CD4-positive, alpha-beta T cell (primary cell): Measurements from ENCODE around the gene GPR101. TPM values are rescaled to one million over a fixed set of nuclear protein-coding genes. Genes with fewer than 3 reads are reported as not detected.

ENCODE experiments used
- ATAC-seq: fragments of 200-7000 bp; cut with Tn5 transposase; one replicate; pipeline ENCODE4 v1.10.0; 2022; ENCODE audit warnings: mild to moderate bottlenecking; ENCODE audit not compliant: poor library complexity
- CTCF ChIA-PET: fragments of 350-600 bp; sonication (Branson Sonifier 250); formaldehyde crosslinking; loops from one replicate; lab custom pipeline; 2021; ENCODE audit warnings: antibody characterized with exemption, inconsistent platforms; lab: Charles Lee
- POLR2A ChIA-PET: fragments of 350-600 bp; sonication (Branson Sonifier 250); formaldehyde crosslinking; loops from one replicate; lab custom pipeline; 2021; ENCODE audit warnings: antibody characterized with exemption, inconsistent platforms; lab: Charles Lee
- DNase-seq, 14 experiments: peaks; one replicate each; pipeline ENCODE4 v3.0.0-alpha.2; 2013 to 2020; ENCODE audit warnings: mixed read lengths in 2 of 14
- H3K27ac ChIP-seq, 2 donors: one replicate each; pipeline versions ENCODE4 v1.5.1 to v1.7.0; 2013; ENCODE audit warnings: low read length in 2 of 2, low read depth in 1 of 2, mild to moderate bottlenecking in 1 of 2
- H3K27me3 ChIP-seq, 2 experiments: 1 replicate in 1 of 2; 2 replicates in 1 of 2; pipeline versions ENCODE4 v1.6.1 to v1.7.0; 2013; ENCODE audit warnings: low read length in 2 of 2, control low read depth in 1 of 2, mild to moderate bottlenecking in 1 of 2, moderate library complexity in 1 of 2; ENCODE audit not compliant: insufficient read depth in 2 of 2, control insufficient read depth in 1 of 2
- H3K36me3 ChIP-seq: one replicate; pipeline ENCODE4 v1.6.1; 2013; ENCODE audit warnings: low read length, control low read depth; ENCODE audit not compliant: insufficient read depth
- H3K4me1 ChIP-seq: one replicate; pipeline ENCODE4 v1.6.1; 2013; ENCODE audit warnings: low read length, control low read depth; ENCODE audit not compliant: insufficient read depth
- H3K4me3 ChIP-seq: one replicate; pipeline ENCODE4 v1.5.1; 2013; ENCODE audit warnings: mild to moderate bottlenecking, low read length, moderate library complexity
- H3K9me3 ChIP-seq, 2 experiments: 1 replicate in 1 of 2; 2 replicates in 1 of 2; pipeline versions ENCODE4 v1.6.1 to v1.7.0; 2013; ENCODE audit warnings: low read length in 2 of 2, mild to moderate bottlenecking in 2 of 2, control low read depth in 1 of 2, moderate library complexity in 1 of 2; ENCODE audit not compliant: control insufficient read depth in 1 of 2, insufficient read depth in 1 of 2
- H3K27ac Mint-ChIP-seq: one replicate; pipeline ENCODE4 v1.8.0; 2020; ENCODE audit warnings: mixed read lengths
- H3K27me3 Mint-ChIP-seq: one replicate; pipeline ENCODE4 v1.8.0; 2021; ENCODE audit warnings: mixed read lengths
- H3K36me3 Mint-ChIP-seq: one replicate; pipeline ENCODE4 v1.8.0; 2021; ENCODE audit warnings: low read depth, mixed read lengths
- H3K4me1 Mint-ChIP-seq: one replicate; pipeline ENCODE4 v1.8.0; 2021; ENCODE audit warnings: low read depth, mixed read lengths
- H3K4me3 Mint-ChIP-seq: one replicate; pipeline ENCODE4 v1.8.0; 2020; ENCODE audit warnings: mild to moderate bottlenecking, mixed read lengths
- H3K9me3 Mint-ChIP-seq: one replicate; pipeline ENCODE4 v1.8.0; 2020; ENCODE audit warnings: mixed read lengths
- intact Hi-C, 2 experiments: fragments of 100-400 bp; cut with DNase I in 1 of 2; cut with micrococcal nuclease in 1 of 2; formaldehyde crosslinking; loops; one replicate each; pipeline versions ENCODE4 v1.15.1 to v1.9.0; 2023 to 2025; cut with DNase I, micrococcal nuclease
- total RNA-seq, 174 experiments: library from RNA in 2 of 174; stranded (reverse) in 2 of 174; gene quantifications; one replicate each; pipeline ENCODE4 v1.2.3 and lab custom pipeline; 2021 to 2026
- TF ChIP-seq, protein P1 (sequence below): fragments of 200-600 bp; IDR thresholded peaks from one replicate; pipeline ENCODE4 v1.8.0; 2022; ENCODE audit warnings: antibody characterized with exemption, mild to moderate bottlenecking

The GPR101 gene
- total RNA-seq, 2 experiments from 2014 or later = 0.17 to 0.22 TPM

DNA sequence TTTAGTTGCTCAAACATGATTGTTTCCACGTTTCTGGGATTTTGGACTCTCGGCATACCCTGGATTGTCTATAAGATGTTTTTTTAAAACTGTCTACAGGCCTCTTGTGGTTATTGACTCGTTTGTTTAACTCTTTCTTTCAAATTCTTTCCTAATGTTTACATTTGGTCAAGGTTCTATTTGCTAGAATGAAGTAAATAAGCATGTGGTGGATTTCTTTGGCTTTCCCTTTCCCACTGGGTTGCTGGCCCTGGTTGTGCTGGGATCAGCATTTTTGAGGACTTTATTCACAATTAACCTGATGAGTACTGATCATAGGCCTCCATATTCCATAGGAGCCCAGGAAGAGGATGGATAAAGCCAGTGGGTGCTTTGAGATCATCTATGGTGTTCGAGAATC is 11.1 kb upstream of the GPR101 start:
- Histone ChIP-seq H3K4me1 (no peaks in the 10 kb centered on the region), H3K9me3 (no peaks in the 10 kb centered on the region), H3K27me3 (peaks cover 0 to 3% of the 10 kb centered on the region in 2 experiments), H3K4me3 (no peak overlapping the region), H3K27ac (no peak overlapping the region), H3K36me3 (no peaks in the 10 kb centered on the region)
- TF ChIP-seq, protein P1, sequence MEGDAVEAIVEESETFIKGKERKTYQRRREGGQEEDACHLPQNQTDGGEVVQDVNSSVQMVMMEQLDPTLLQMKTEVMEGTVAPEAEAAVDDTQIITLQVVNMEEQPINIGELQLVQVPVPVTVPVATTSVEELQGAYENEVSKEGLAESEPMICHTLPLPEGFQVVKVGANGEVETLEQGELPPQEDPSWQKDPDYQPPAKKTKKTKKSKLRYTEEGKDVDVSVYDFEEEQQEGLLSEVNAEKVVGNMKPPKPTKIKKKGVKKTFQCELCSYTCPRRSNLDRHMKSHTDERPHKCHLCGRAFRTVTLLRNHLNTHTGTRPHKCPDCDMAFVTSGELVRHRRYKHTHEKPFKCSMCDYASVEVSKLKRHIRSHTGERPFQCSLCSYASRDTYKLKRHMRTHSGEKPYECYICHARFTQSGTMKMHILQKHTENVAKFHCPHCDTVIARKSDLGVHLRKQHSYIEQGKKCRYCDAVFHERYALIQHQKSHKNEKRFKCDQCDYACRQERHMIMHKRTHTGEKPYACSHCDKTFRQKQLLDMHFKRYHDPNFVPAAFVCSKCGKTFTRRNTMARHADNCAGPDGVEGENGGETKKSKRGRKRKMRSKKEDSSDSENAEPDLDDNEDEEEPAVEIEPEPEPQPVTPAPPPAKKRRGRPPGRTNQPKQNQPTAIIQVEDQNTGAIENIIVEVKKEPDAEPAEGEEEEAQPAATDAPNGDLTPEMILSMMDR = no peak
- no peaks in the 10 kb centered on the region for H3K36me3 Mint-ChIP-seq
- no peak for DNase-seq
- no peak overlapping the region for H3K27ac Mint-ChIP-seq
- CTCF ChIA-PET = no interaction called here
- H3K4me1 Mint-ChIP-seq = no peaks in the 10 kb centered on the region
- no peak for ATAC-seq
- no peaks in the 10 kb centered on the region for H3K9me3 Mint-ChIP-seq
- H3K4me3 Mint-ChIP-seq = no peak overlapping the region
- intact Hi-C loops = no loop called here
- POLR2A ChIA-PET = no interaction called here
- H3K27me3 Mint-ChIP-seq = peaks cover 9% of the 10 kb centered on the region

DNA sequence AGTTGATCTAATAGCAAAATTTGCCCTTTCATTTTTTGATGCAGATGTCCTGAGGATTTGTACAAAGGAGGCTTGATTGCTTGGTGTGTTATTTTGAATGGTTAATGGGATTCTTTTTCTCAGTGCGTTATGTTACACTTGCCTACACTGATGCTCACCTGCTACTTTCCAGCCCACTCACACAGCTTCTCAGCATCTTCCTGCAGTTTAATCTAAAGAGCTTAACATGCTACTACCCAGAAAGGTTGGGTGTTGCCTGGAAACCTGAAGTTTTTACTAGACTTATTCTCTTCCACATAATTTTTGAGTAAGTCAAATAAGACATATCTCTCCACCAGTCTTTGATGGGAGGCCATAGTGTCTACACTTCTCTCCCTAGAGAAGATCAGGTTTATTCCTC is 9.9 kb upstream of the GPR101 start:
- no peaks in the 10 kb centered on the region for H3K4me1 Mint-ChIP-seq
- peaks cover 0 to 3% of the 10 kb centered on the region in 2 experiments for H3K27me3 ChIP-seq
- no peaks in the 10 kb centered on the region for H3K4me1 ChIP-seq
- H3K4me3 Mint-ChIP-seq = no peak overlapping the region
- no peak overlapping the region for H3K27ac Mint-ChIP-seq
- ChIA-PET CTCF (interaction anchor here (2.3 kb wide), 1 partner anchor 8 kb away, joined by 7 read pairs; no protein-coding TSS in a partner anchor), POLR2A (no interaction called here)
- H3K4me3 ChIP-seq = no peak overlapping the region
- H3K9me3 Mint-ChIP-seq = no peaks in the 10 kb centered on the region
- H3K9me3 ChIP-seq = no peaks in the 10 kb centered on the region
- H3K36me3 Mint-ChIP-seq = no peaks in the 10 kb centered on the region
- ATAC-seq = no peak
- intact Hi-C loops = no loop called here
- peaks cover 9% of the 10 kb centered on the region for H3K27me3 Mint-ChIP-seq
- no peak for DNase-seq
- TF ChIP-seq, protein P1 = no peak
- no peaks in the 10 kb centered on the region for H3K36me3 ChIP-seq
- no peak overlapping the region for H3K27ac ChIP-seq

- DNase-seq (no peak), ATAC-seq (no peak)
- intact Hi-C loops = no loop called here
- H3K27me3 Mint-ChIP-seq = peaks cover 19% of the 10 kb centered on the region
- H3K4me3 Mint-ChIP-seq = no peak overlapping the region
- no peaks in the 10 kb centered on the region for H3K9me3 Mint-ChIP-seq
- no peaks in the 10 kb centered on the region for H3K36me3 Mint-ChIP-seq
- Histone ChIP-seq H3K27ac (no peak overlapping the region), H3K27me3 (peaks cover 2 to 5% of the 10 kb centered on the region in 2 experiments), H3K4me3 (no peak overlapping the region), H3K9me3 (no peaks in the 10 kb centered on the region), H3K4me1 (no peaks in the 10 kb centered on the region), H3K36me3 (no peaks in the 10 kb centered on the region)
- POLR2A ChIA-PET = no interaction called here
- no peaks in the 10 kb centered on the region for H3K4me1 Mint-ChIP-seq
- no peak overlapping the region for H3K27ac Mint-ChIP-seq
- TF ChIP-seq, protein P1 = no peak
- CTCF ChIA-PET = no interaction called here
Measured at GRCh38 chrX:137041329-137041728, 7.5 kb upstream of the GPR101 start.
